Ishikawa (cell line): ENCODE data around the gene OR6N2.

ENCODE experiments used
- CEBPB ChIP-seq: IDR thresholded peaks from 2 replicates; pipeline ENCODE4 v1.6.1; 2012
- CREB1 ChIP-seq: IDR thresholded peaks from 2 replicates; pipeline ENCODE4 v1.6.1; 2012; ENCODE audit warnings: low read depth
- EP300 ChIP-seq: IDR thresholded peaks from 2 replicates; pipeline ENCODE4 v1.6.1; 2012; ENCODE audit warnings: borderline replicate concordance
- MAX ChIP-seq: IDR thresholded peaks from 2 replicates; pipeline ENCODE4 v1.6.1; 2012
- RAD21 ChIP-seq: IDR thresholded peaks from 2 replicates; pipeline ENCODE4 v1.6.1; 2012; ENCODE audit warnings: low read depth
- REST ChIP-seq: IDR thresholded peaks from 2 replicates; pipeline ENCODE4 v1.6.1; 2012; ENCODE audit warnings: low read depth, mild to moderate bottlenecking
- TAF1 ChIP-seq: IDR thresholded peaks from 2 replicates; pipeline ENCODE4 v1.6.1; 2012; ENCODE audit warnings: low read depth, mild to moderate bottlenecking
- TCF12 ChIP-seq: IDR thresholded peaks from 2 replicates; pipeline ENCODE4 v1.6.1; 2012; ENCODE audit warnings: low read depth
- TEAD4 ChIP-seq: IDR thresholded peaks from 2 replicates; pipeline ENCODE4 v1.6.1; 2012
- USF1 ChIP-seq: IDR thresholded peaks from 2 replicates; pipeline ENCODE4 v1.6.1; 2012
- YY1 ChIP-seq: IDR thresholded peaks from 2 replicates; pipeline ENCODE4 v1.6.1; 2012; ENCODE audit warnings: low read depth
- ZBTB7A ChIP-seq: IDR thresholded peaks from 2 replicates; pipeline ENCODE4 v1.6.1; 2012; ENCODE audit warnings: low read depth

GRCh38 chr1:158724442-158724841, 56.6 kb downstream of the OR6N2 start:
- TF ChIP-seq MAX (no peak), EP300 (no peak), RAD21 (no peak), CREB1 (no peak), CEBPB (no peak), ZBTB7A (no peak), TAF1 (no peak), USF1 (no peak), YY1 (no peak), TCF12 (no peak), REST (no peak), TEAD4 (no peak)
